ENCODE measurements around the gene ARRDC1. TPM values are rescaled to one million over a fixed set of nuclear protein-coding genes. Genes with fewer than 3 reads are reported as not detected.
"Not testable (repeated sequence)": the region's sequence is repeated elsewhere in the genome, so short reads cannot be mapped to it uniquely, and the experiment has no call there.

The ARRDC1 gene
- total RNA-seq, 1 donor from 2014 or later: 43.1 TPM

DNA sequence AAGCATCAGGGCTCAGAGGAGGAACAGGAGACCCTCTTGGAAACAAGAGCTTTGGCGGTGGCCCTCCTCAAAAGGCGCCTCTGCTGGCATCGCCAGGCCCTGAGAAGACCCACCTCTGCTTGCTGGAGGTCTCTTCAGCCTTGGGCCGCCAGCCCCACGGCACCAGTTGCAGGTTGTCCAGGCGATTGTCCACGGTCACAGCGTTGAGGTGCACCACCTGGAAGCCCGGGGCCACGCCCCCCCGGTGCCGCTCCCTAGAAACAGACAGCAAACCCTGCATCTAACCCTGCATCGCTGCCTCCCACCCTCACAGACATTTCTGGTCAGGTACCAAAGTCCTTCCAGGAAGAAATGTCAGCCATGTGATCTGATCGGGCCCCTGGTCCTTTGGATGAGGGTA, 18.6 kb upstream of the ARRDC1 start:
- no peak for DNase-seq

DNA sequence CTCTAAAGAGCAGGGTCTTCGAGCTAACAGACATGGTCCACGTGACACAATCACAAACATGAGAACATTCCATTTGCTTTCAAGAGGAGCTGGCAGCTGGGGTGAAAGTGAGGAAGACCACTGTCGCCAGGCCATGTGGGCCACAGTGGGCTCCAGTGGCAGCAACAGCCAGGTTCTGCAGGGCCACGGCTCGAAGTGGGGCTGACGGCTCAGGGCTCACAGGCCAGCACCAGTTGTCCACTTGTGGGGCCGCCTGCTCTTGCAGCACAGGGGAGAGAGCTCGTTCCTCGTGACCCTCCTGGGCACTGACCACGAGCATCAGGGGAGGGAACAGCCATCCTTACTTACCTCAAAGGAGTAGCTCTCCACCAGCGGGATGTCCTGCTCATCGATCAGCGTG, 17.2 kb upstream of the ARRDC1 start:
- no peak for DNase-seq

- DNase-seq: no peak
Observed at GRCh38 chr9:137588891-137589290, 16.6 kb upstream of the ARRDC1 start.

DNA sequence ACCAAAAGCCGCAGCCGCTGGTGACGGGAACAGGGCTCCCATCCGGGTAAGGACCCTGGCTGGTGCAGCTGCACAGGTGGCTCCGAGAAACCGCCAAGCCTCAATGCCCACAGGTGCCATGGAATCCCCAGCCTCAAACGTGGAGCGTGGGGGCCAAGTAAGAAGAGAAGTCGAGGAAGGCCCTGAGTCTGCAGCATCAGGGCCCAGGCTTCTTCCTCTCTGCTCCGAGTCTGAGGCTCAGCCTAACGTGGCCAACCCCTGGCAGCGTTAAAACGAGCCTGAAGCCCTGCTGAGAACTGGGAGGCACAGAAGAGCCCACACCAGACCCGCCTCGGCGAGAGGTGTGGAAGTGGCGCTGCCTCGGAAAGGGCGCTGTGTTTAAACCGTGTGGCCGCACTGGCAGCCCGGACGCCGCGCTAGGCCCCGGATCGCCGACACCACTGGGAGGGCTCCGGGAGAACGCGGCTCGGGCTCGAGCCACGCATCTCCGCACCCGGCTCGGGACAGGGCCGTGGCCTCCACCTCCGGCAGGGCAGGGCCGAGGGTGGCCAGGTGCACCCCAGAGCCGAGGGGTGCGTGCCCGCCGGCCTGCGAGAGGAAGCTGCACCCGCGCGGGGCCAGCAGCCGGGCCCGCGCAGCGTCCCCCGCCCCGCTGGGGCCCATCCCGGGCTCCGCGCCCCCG, 15.9 kb upstream of the ARRDC1 start:
- peak; percentile 41 for DNase-seq

- DNase-seq: no peak
Observed at GRCh38 chr9:137590123-137590468, 15.4 kb upstream of the ARRDC1 start.

DNA sequence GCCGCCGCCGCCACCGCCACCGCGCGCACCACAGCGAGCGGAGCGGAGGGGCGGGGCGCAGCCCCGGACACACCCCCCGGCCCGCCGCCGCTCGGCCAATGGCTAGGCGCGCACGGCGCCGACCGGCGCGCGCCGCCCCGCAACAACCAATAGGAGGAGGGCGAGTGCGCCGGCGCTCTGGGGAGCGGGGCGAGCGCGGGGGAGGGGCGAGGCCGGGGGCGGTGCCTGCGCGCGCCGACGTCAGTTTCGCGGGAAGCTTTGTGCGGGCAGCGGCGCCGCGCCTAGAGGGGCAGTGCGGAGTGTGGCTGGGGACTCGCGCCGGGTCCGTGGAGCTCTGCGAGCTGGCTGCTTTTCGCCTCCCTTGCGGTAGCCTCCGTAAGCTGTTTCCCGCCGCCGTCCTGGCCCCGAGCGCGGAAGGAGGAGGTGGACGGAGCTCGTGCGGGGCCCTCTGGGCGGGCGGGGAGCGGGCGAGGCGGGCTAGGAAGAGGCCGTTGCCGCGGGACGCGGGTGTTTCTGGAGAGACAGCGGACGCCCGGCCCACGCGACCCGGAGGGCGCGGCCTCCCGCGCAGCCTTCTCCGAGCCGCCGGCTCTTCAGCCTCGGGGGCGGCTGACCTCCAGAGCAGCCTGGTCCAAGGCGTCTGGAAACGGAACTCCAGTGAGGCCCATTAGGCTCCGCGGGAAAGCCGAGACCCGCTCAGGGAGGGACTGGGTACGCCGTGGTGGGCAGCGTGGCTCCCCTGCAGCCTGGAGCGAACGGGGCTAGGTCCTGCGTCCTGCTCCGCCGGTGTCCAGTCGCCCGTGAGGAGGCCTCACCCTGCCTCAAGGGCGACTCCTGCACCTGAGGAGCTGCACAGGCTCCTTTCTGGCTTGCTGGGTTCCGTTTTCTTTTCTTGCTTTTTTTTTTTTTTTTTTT, 14.8 kb upstream of the ARRDC1 start, which contains the start of gene ZMYND19:
Gene ZMYND19 (minus strand): TSS at position 44 of the 915 bp plus-strand sequence. CDS start 249 bp downstream, outside the sequence.
- peak; percentile 93 for DNase-seq

- no peak for DNase-seq
Observed at GRCh38 chr9:137592767-137593166, 12.7 kb upstream of the ARRDC1 start.

- no peak for DNase-seq
Observed at GRCh38 chr9:137593176-137593575, 12.3 kb upstream of the ARRDC1 start.

DNA sequence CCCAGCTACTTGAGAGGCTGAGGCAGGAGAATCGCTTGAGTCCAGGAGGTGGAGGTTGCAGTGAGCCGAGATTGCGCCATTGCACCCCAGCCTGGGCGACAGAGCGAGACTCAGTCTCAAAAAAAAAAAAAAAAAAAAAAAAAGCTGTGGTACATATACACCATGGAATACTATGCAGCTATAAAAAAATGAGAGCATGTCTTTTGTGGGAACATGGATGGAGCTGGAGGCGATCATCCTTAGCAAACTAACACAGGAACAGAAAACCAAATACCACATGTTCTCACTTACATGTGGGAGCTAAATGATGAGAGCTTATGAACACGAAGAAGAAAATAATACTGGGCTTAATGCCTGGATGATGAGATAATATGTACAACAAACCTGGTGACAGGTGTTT, 8.9 kb upstream of the ARRDC1 start:
- DNase-seq: not testable (repeated sequence)

GRCh38 chr9:137598943-137599342, 6.5 kb upstream of the ARRDC1 start:
- DNase-seq: no peak

DNA sequence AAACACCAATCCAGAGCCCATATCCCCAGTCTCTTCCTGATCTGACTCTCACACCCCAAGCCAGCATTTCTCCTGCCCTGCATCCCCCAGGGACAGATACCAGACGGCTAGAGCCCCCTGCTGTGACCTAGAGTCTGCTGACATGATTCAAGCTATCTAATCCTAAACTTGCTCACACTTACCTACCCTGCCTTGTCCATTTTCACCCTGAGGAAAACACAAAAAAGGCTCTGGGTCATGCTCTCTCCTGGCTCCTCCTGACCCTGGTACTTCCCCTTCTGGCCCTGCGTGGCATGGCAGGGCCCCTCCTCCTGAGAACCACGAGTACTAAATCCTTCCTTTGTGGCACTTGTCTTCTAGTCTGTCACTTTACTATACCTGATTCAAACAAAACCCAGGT, 2.8 kb upstream of the ARRDC1 start:
- no peak for DNase-seq

GRCh38 chr9:137603879-137604278, 1.6 kb upstream of the ARRDC1 start:
- no peak for DNase-seq

DNA sequence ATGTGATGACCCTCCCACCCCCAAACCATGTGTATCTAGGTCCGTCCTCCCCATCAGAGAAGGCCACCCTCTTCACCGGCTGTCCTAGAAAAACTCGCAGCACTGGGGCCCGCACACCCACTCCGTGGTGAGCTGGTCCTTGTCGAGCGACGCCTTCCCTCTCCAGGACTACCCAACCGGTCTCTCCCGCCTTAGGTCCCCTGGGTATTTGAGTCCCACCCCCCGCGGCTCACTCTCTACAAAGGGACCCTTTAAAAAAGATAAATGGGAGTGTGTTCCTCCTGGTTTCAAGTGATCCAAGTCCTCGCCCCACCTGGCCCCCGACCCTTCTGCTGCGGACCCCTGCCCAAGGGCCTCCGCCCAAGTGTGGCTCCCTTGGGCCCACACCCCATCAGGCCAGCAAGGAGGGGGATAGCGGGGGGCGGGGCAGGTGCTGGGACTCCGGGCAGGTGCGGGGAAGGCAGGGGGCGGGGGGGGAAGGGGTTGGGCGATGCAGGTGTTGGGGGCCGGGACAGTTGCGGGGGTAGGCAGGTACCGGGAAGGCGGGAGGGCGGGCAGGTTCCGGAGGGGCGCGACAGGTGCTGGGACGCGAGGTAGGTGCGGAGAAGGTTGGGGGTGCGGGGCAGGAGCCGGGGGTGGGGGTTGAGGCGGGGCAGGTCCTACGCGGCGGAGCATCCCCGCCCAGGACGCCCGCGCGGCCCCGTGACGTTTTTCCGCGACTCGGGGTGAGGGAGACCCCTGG, 970 bp upstream of the ARRDC1 start:
- DNase-seq: no peak

GRCh38 chr9:137606005-137606621, 627 bp downstream of the ARRDC1 start:
- DNase-seq: no peak

DNA sequence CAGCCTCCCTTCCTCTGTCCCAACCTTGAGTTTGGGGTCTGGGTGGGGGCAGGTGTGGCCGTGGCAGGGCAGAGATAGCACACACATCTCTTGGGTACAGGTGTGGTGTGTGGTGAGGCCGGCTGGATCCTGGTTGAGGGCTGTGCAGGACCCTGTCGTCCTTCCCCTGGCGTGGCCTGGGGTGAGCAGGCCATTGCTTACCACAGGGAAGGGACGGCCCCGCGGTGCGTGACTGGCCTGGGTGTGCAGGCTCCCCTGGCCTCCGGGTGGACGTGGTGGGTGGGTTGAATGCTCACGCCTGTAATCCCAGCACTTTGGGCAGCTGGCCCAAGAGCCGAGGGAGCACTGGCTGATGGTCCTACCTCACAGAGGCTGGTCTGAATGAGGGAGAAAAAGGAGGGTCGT, 1.2 kb downstream of the ARRDC1 start:
- no peak for DNase-seq

DNA sequence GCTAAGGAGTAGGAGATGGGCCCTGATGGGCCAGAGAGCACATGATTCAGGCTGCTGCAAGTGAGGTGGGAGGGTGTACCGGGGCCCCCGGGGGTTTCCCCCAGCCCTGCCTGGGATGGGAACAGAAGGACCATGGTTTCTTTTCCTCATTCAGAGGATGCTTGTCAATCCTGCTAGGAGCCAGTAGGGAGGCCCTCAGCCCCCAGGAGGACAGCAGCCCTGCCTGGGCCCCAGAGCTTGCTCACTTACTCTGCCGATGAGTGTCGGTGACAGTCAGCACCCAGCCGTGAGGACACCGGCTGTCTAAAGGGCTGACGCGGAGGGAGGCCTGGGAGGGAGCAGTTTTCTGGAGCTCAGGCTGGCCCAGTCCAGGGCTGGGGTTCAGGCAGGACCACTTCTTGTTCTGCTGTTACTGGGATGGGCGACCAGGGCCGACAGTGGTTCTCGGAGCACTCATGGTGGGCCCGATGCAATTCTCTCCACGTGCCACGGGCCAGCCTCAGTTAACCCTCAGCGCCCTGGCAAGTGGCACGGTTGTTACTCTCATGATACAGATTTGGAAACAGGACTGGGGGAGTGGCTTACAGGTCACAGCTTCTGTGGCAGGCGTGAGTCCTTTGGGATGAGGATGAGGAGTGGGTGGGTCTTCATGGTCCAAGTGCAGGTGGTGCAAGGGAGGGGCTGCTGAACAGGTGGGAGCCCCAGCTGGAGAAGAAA, 1.8 kb downstream of the ARRDC1 start:
- DNase-seq: no peak

DNA sequence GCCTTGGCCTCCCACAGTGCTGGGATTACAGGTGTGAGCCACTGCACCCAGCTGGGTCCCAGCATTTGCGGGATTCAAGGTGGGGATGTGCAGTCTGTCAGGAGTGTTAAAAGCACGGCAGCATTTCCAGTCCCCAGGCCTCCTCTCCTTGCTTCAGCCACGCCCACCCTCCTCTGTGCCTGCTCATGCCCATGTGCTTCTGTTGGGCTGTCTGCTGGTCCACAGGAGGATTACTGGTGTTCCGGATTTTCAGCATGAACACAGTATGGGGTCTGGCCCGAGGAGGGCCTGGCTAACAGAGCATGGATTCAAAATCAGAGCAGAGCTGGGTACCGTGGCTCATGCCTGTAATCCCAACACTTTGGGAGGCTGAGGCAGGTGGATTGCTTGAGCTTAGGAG, 5.5 kb downstream of the ARRDC1 start:
- DNase-seq: no peak

DNA sequence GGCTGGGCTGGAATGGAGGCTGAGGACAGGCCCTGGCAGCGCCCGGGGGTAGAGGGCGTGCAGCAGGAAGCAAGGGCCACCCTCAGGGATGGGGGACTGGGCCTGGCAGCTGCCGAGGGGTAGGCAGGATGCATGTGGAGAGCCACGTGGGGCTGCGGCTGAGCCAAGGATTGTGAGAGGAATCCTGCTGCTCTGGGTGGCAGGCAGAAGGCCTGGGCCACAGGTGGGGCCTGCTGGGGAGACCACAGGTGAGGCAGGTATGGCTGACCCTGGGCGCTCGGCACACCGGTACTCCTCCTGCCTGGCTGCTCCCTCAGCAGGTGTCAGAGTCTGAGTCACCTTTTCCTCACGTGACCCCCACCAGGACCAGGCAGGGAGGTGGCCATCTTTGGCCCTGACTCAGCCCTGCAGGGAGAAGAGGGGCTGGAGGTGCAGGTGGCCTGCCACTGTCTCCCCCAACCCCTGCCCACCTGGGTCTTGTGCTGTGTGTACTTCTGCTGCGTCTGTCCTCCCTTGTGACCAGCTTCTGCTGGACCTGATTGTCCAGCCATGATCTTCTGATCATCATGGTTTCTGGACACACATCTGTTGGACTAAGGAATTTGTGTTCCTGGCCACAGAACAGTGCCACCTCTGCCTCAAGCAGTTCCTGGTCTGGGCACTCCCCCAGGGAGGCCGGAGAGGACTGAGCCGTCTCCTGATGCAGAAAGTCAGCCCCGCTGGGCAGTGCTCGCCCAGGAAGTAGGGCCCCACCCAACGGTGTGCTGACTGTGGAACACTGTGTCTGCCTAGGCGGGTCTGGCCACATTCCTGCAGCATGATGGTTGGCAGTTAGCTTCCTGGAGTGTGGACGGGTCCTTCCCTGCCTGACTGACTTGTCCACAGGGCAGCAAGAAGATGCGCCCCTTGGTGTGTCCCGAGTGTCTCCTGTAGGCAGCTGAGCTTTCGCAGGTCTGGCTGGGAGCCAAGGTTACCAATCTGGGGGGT, 6.4 kb downstream of the ARRDC1 start:
- peak; percentile 45 for DNase-seq

- no peak for DNase-seq
Observed at GRCh38 chr9:137612741-137613142, 7.3 kb downstream of the ARRDC1 start.

- no peak for DNase-seq
Observed at GRCh38 chr9:137613259-137613658, 7.8 kb downstream of the ARRDC1 start.
